B cell (primary cell): ENCODE data around the gene ANKS1B.

Source experiments
- EZH2 ChIP-seq: IDR thresholded peaks from 2 replicates; pipeline ENCODE4 v1.6.1; 2012; ENCODE audit warnings: borderline replicate concordance, low read depth, mild to moderate bottlenecking, moderate library complexity, low read length; ENCODE audit not compliant: insufficient read depth, poor library complexity, severe bottlenecking
- TF ChIP-seq, protein P1 (sequence below): fragments of 200-600 bp; IDR thresholded peaks from one replicate; pipeline ENCODE4 v1.8.0; 2022; ENCODE audit warnings: antibody characterized with exemption, mild to moderate bottlenecking

GRCh38 chr12:99910342-99910741 is 74.4 kb downstream of the ANKS1B start:
- TF ChIP-seq, protein P1, sequence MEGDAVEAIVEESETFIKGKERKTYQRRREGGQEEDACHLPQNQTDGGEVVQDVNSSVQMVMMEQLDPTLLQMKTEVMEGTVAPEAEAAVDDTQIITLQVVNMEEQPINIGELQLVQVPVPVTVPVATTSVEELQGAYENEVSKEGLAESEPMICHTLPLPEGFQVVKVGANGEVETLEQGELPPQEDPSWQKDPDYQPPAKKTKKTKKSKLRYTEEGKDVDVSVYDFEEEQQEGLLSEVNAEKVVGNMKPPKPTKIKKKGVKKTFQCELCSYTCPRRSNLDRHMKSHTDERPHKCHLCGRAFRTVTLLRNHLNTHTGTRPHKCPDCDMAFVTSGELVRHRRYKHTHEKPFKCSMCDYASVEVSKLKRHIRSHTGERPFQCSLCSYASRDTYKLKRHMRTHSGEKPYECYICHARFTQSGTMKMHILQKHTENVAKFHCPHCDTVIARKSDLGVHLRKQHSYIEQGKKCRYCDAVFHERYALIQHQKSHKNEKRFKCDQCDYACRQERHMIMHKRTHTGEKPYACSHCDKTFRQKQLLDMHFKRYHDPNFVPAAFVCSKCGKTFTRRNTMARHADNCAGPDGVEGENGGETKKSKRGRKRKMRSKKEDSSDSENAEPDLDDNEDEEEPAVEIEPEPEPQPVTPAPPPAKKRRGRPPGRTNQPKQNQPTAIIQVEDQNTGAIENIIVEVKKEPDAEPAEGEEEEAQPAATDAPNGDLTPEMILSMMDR, result no peak
- no peak for TF ChIP-seq EZH2
